ACC112 (cell line): Measurements from ENCODE around the gene TIMM23B.
A peak's percentile ranks its signal among the peaks of the same experiment; 100 is the strongest.
"Not testable (repeated sequence)": the region's sequence is repeated elsewhere in the genome, so short reads cannot be mapped to it uniquely, and the experiment has no call there.

Source experiments
- H2AFZ ChIP-seq: fragments of 200-600 bp; sonication (generic); one replicate; pipeline ENCODE4 v1.6.0; 2017; ENCODE audit warnings: antibody characterized with exemption, low read length; ENCODE audit not compliant: unreplicated experiment
- H3K27ac ChIP-seq: fragments of 200-600 bp; sonication (generic); 2 replicates; pipeline ENCODE4 v1.5.1; 2014; ENCODE audit warnings: low read depth, mild to moderate bottlenecking, antibody characterized with exemption, low read length, moderate library complexity
- H3K27me3 ChIP-seq: fragments of 200-600 bp; sonication (generic); 2 replicates; pipeline ENCODE4 v1.6.1; 2014; ENCODE audit warnings: mild to moderate bottlenecking, antibody characterized with exemption, low read length, moderate library complexity, mixed read lengths; ENCODE audit not compliant: insufficient read depth
- H3K36me3 ChIP-seq: fragments of 200-600 bp; sonication (generic); 2 replicates; pipeline ENCODE4 v1.6.1; 2016; ENCODE audit warnings: mild to moderate bottlenecking, antibody characterized with exemption, low read length, moderate library complexity, mixed read lengths; ENCODE audit not compliant: insufficient read depth
- H3K4me1 ChIP-seq: fragments of 200-600 bp; sonication (generic); one replicate; pipeline ENCODE4 v1.6.1; 2016; ENCODE audit warnings: low read length, mixed read lengths; ENCODE audit not compliant: insufficient read depth, unreplicated experiment, control insufficient read depth
- H3K4me3 ChIP-seq: fragments of 200-600 bp; sonication (generic); 2 replicates; pipeline ENCODE4 v1.5.1; 2014; ENCODE audit warnings: mild to moderate bottlenecking, low read depth, low read length
- H3K79me2 ChIP-seq: fragments of 200-600 bp; sonication (generic); one replicate; pipeline ENCODE4 v1.6.0; 2016; ENCODE audit warnings: low read length; ENCODE audit not compliant: control insufficient read depth, unreplicated experiment, insufficient read depth

TIMM23B gene

DNA sequence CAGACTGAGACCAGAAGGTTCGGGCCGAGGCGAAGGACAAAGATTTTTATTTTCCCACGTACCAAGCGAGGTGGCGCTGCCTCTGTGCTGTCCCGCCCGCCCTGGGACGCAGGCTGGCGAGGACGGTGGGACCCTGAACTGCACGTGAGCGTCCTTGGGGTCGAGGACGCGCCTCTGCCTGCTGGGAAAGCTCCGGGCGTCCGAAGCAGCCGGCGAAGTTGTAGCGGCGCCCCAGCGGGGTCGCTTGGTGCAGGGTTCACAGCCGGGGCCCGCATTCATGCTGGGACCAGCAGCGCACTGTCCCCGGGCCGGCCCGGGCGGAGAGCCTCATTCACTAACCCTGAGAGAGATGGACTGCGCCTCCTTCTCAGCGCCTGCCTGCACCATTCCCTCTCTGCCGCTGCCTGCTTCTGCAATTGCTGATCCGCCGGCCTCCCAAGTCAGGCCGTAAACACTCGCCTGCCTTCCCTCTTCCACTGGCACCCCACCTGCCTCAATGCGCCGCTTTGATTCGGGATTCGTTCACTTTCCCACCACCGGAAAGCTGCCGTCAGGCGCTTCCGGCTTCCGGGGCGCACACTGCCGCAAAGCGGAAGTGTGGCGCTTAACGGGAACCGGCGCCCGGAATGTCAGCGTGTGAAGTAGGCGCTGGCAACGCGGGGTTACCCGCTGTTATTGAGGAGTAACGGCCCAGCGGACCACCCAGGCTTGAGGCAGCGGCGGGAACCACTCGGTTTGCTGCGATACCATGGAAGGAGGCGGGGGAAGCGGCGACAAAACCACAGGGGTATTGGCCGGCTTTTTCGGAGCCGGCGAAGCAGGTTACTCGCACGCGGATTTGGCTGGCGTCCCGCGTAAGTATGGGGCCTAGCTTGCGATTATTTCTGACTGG lies at the start of gene TIMM23B, which contains the start of gene PARG:
TIMM23B (plus strand) TSS at position 607 of the 892 bp plus-strand sequence; CDS start at position 749, 142 bp downstream.
PARG (minus strand) TSS at position 581 of the 892 bp plus-strand sequence; CDS start at position 279, 302 bp downstream.
- H3K36me3 ChIP-seq, H3K27me3 ChIP-seq, H3K4me1 ChIP-seq: not testable (repeated sequence)
- Histone ChIP-seq H3K27ac (peak within 1 kb of the TSS; percentile 69), H2AFZ (peak within 1 kb of the TSS; percentile 32), H3K4me3 (peak within 1 kb of the TSS; percentile 99), H3K79me2 (peaks cover 59% of the 10 kb centered on the region)

- not testable (repeated sequence) for H3K79me2 ChIP-seq, H2AFZ ChIP-seq, H3K27me3 ChIP-seq, H3K4me3 ChIP-seq, H3K36me3 ChIP-seq, H3K27ac ChIP-seq, H3K4me1 ChIP-seq
These were observed 41.9 kb upstream of the TIMM23B start for GRCh38 chr10:49899999-49900398.

GRCh38 chr10:49900406-49900805 lies 41.4 kb upstream of the TIMM23B start:
- not testable (repeated sequence) for H3K4me1 ChIP-seq, H3K27ac ChIP-seq, H3K27me3 ChIP-seq, H2AFZ ChIP-seq, H3K79me2 ChIP-seq, H3K36me3 ChIP-seq, H3K4me3 ChIP-seq

- not testable (repeated sequence) for H3K4me1 ChIP-seq, H3K36me3 ChIP-seq, H3K27me3 ChIP-seq, H3K79me2 ChIP-seq, H3K4me3 ChIP-seq, H3K27ac ChIP-seq, H2AFZ ChIP-seq
These were observed 38.0 kb upstream of the TIMM23B start for GRCh38 chr10:49903829-49904228.

GRCh38 chr10:49908290-49909080 lies 33.4 kb upstream of the TIMM23B start:
- not testable (repeated sequence) for H3K4me3 ChIP-seq, H3K79me2 ChIP-seq, H3K27me3 ChIP-seq, H3K27ac ChIP-seq, H3K4me1 ChIP-seq, H2AFZ ChIP-seq, H3K36me3 ChIP-seq

DNA sequence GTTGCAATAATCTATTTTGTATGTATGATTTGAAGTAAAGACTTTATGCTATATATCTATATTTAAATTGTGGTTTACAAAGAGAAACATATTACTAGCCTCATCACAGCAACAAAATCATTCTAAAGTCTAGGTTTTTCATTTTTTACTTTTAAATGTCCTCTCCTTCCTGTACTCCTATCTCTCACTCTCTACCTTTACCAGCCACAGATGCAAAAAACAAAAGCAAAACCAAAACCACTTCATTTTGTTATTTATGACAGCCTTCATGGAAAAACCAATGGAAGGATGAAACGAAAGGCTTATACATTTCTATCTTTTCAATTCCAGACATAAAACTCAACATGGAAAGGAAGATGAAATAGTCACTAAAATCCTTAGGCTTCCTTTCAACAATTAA lies 31.6 kb upstream of the TIMM23B start:
- not testable (repeated sequence) for H3K4me3 ChIP-seq, H3K27ac ChIP-seq, H3K36me3 ChIP-seq, H3K4me1 ChIP-seq, H3K79me2 ChIP-seq, H3K27me3 ChIP-seq, H2AFZ ChIP-seq

DNA sequence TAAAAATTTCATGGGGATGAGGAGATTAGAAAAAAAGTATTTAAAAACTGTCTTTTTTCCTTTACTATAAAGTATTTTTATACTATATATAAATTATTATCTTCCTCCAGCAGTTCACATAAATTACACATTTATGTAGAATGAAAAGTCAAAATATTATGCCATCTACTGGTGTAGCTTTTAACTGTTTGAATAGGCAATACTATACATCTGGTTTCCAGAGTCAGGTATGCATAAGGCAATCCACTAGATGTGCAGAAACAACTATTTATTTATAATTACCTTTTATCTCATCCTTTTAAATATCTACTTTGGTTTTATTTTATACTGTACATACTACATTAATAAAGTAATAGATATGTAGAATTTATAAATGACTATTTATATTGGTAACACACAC lies 25.4 kb upstream of the TIMM23B start:
- H3K27ac ChIP-seq, H3K79me2 ChIP-seq, H3K4me3 ChIP-seq, H3K27me3 ChIP-seq, H3K4me1 ChIP-seq, H3K36me3 ChIP-seq, H2AFZ ChIP-seq: not testable (repeated sequence)

- H2AFZ ChIP-seq, H3K4me3 ChIP-seq, H3K4me1 ChIP-seq, H3K27me3 ChIP-seq, H3K79me2 ChIP-seq, H3K27ac ChIP-seq, H3K36me3 ChIP-seq: not testable (repeated sequence)
These were observed 23.9 kb upstream of the TIMM23B start for GRCh38 chr10:49917927-49918326.

- not testable (repeated sequence) for H3K36me3 ChIP-seq, H3K27me3 ChIP-seq, H2AFZ ChIP-seq, H3K27ac ChIP-seq, H3K79me2 ChIP-seq, H3K4me3 ChIP-seq, H3K4me1 ChIP-seq
These were observed 19.8 kb upstream of the TIMM23B start for GRCh38 chr10:49922041-49922440.

DNA sequence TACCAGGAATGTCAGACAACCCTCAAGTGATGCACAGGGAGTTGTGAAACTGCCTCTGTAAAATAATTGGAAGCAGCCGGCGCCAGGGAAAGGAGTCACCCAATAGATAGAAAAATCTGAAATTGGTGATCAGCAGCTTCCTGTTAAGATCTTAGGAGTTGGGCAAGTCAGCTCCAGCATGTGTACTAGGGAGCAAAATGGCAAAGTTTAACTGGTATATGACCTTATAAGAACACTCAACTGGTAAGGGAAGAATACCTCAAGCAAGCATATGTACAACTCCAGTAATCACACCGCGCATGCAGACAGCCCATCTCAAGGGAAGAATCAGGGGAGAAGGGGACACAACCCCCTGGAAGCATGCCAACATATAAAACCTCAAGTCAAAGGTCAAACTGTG lies 18.3 kb upstream of the TIMM23B start:
- H3K27ac ChIP-seq, H3K4me3 ChIP-seq, H3K36me3 ChIP-seq, H3K4me1 ChIP-seq, H2AFZ ChIP-seq, H3K27me3 ChIP-seq, H3K79me2 ChIP-seq: not testable (repeated sequence)

DNA sequence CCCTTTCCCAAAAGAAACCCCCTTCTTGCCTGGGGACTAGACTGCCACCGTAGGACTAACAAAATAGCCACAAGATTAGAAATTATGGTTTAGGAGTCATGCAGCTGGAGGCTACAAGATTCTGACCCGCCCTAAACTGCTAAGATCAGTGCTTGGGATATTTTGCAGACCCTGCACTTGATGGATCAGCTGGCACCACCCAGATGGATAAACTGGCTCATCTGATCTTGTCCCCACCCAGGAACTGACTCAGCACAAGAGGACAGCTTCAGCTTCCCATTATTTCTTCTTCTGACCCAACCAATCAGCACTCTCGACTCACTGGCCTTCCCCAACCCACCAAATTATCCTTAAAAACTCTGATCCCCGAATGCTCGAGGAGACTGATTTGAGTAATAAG lies 10.6 kb upstream of the TIMM23B start:
- H3K4me1 ChIP-seq, H3K4me3 ChIP-seq, H3K27me3 ChIP-seq, H2AFZ ChIP-seq, H3K27ac ChIP-seq, H3K79me2 ChIP-seq, H3K36me3 ChIP-seq: not testable (repeated sequence)
